Caco-2 (cell line): Measurements from ENCODE around the gene TDO2. TPM values are rescaled to one million over a fixed set of nuclear protein-coding genes. Genes with fewer than 3 reads are reported as not detected.

Experiments
- BruUV-seq: library from RNA; stranded (reverse); fragments of 400-500 nt; replicated peaks from 2 replicates; lab custom pipeline; 2021; lab: Mats Ljungman, UMichigan
- CTCF ChIA-PET: fragments of 300-600 bp; sonication (Branson Sonifier 250); formaldehyde crosslinking; loops from one replicate; lab custom pipeline; 2022; ENCODE audit warnings: antibody characterized with exemption; lab: Charles Lee
- POLR2A ChIA-PET: fragments of 300-600 bp; sonication (Branson Sonifier 250); formaldehyde crosslinking; loops from one replicate; lab custom pipeline; 2022; ENCODE audit warnings: antibody characterized with exemption; lab: Charles Lee
- DNase-seq, 2 experiments: peaks; one replicate each; pipeline versions ENCODE4 v3.0.0 to v3.0.0-alpha.2; 2020 to 2022
- H3K27me3 ChIP-seq: replicated peaks from 2 replicates; pipeline ENCODE4 v1.6.0; 2011; ENCODE audit warnings: low read length; ENCODE audit not compliant: control insufficient read depth, insufficient read depth
- H3K36me3 ChIP-seq: 2 replicates; pipeline ENCODE4 v1.5.1; 2011; ENCODE audit warnings: low read length; ENCODE audit not compliant: control insufficient read depth, insufficient read depth
- H3K4me1 ChIP-seq: fragments of 250-450 bp; sonication (Bioruptor Pico); 2 replicates; pipeline ENCODE4 v1.5.1; 2020; ENCODE audit warnings: mild to moderate bottlenecking
- H3K4me3 ChIP-seq: 2 replicates; pipeline ENCODE4 v1.5.1; 2011; ENCODE audit warnings: low read depth, mild to moderate bottlenecking, control low read depth, low read length
- H3K9me3 ChIP-seq: fragments of 250-450 bp; sonication (Bioruptor Pico); 2 replicates; pipeline ENCODE4 v1.5.1; 2020; ENCODE audit warnings: mild to moderate bottlenecking, moderate library complexity
- H3K27ac Mint-ChIP-seq: one replicate; pipeline ENCODE4 v1.8.0; 2022; ENCODE audit warnings: mixed read lengths; ENCODE audit not compliant: unreplicated experiment
- H3K27me3 Mint-ChIP-seq: one replicate; pipeline ENCODE4 v1.8.0; 2022; ENCODE audit warnings: mixed read lengths; ENCODE audit not compliant: insufficient read depth, unreplicated experiment
- H3K36me3 Mint-ChIP-seq: one replicate; pipeline ENCODE4 v1.8.0; 2022; ENCODE audit warnings: mild to moderate bottlenecking, mixed read lengths; ENCODE audit not compliant: insufficient read depth, unreplicated experiment
- H3K4me1 Mint-ChIP-seq: one replicate; pipeline ENCODE4 v1.8.0; 2022; ENCODE audit warnings: low read depth, mixed read lengths; ENCODE audit not compliant: unreplicated experiment
- H3K4me3 Mint-ChIP-seq: one replicate; pipeline ENCODE4 v1.8.0; 2022; ENCODE audit warnings: mild to moderate bottlenecking, moderate library complexity, mixed read lengths; ENCODE audit not compliant: unreplicated experiment
- H3K9me3 Mint-ChIP-seq: one replicate; pipeline ENCODE4 v1.8.0; 2022; ENCODE audit warnings: mixed read lengths; ENCODE audit not compliant: unreplicated experiment
- intact Hi-C: fragments of 100-400 bp; cut with micrococcal nuclease; formaldehyde crosslinking; loops from one replicate; pipeline ENCODE4 v1.10.0; 2022; ENCODE audit not compliant: unreplicated experiment
- total RNA-seq: library from RNA; stranded (reverse); gene quantifications from 2 replicates; pipeline ENCODE4 v1.2.3, GENCODE V29; 2022
- TF ChIP-seq, protein P1 (sequence below), 2 experiments: fragments of 200-600 bp in 1 of 2; IDR thresholded peaks; 1 replicate in 1 of 2; 2 replicates in 1 of 2; pipeline versions ENCODE4 v1.5.1 to v1.8.0; 2011 to 2022; ENCODE audit warnings: antibody characterized with exemption in 1 of 2, control low read depth in 1 of 2, inconsistent platforms in 1 of 2, low read depth in 1 of 2, low read length in 1 of 2, mild to moderate bottlenecking in 1 of 2, moderate library complexity in 1 of 2; ENCODE audit not compliant: insufficient read depth in 1 of 2, severe bottlenecking in 1 of 2, unreplicated experiment in 1 of 2

The TDO2 gene
- total RNA-seq, 1 experiment from 2014 or later, result 4.7 TPM

DNA sequence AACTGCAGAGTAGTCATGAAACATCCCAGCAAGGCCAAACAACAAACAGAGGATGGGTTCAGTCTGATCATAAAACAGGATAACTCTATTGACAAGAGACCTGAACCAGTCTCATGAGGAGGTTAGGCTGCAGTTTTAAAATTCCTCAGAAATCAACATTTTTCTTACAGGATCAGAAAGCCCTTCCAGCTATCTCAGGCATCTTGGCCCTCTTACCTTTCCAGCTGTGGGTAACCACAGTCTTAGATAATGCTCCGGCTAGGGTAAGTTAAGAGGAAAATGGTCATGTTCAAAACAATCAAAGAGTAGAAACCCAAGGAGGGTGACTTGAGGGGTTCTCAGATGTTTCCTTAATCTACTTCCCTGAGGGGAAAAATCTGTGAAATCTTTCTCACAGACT lies 45.0 kb downstream of the TDO2 start:
- POLR2A ChIA-PET, result no interaction called here

DNA sequence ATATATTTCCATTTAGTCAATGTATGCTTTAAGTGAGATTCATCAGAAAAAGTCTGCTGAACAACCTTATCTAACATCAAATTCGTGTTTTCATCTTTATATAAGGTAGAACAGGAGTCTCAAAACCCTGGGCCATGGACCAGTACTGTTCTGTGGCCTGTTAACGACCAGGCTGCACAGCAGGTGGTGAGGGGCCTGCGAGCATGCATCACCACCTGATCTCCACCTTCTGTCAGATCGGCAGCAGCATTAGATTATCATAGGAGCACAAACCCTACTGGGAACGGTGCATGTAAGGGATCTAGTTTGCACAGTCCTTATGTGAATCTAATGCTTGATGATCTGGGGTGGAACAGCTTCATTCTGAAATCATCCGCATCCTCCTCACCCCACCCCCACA lies 47.0 kb downstream of the TDO2 start:
- TF ChIP-seq, protein P1, sequence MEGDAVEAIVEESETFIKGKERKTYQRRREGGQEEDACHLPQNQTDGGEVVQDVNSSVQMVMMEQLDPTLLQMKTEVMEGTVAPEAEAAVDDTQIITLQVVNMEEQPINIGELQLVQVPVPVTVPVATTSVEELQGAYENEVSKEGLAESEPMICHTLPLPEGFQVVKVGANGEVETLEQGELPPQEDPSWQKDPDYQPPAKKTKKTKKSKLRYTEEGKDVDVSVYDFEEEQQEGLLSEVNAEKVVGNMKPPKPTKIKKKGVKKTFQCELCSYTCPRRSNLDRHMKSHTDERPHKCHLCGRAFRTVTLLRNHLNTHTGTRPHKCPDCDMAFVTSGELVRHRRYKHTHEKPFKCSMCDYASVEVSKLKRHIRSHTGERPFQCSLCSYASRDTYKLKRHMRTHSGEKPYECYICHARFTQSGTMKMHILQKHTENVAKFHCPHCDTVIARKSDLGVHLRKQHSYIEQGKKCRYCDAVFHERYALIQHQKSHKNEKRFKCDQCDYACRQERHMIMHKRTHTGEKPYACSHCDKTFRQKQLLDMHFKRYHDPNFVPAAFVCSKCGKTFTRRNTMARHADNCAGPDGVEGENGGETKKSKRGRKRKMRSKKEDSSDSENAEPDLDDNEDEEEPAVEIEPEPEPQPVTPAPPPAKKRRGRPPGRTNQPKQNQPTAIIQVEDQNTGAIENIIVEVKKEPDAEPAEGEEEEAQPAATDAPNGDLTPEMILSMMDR (IDR thresholded peaks at IDR 0.05; ENCODE audit: insufficient read depth in 1 of 2, low read depth in 1 of 2, low read length in 1 of 2, severe bottlenecking in 1 of 2, unreplicated experiment in 1 of 2), result no peak
- Mint-ChIP-seq H3K27me3 (no peaks in the 10 kb centered on the region), H3K36me3 (no peaks in the 10 kb centered on the region), H3K27ac (no peak overlapping the region), H3K9me3 (no peaks in the 10 kb centered on the region), H3K4me1 (peaks cover 23% of the 10 kb centered on the region), H3K4me3 (no peak overlapping the region)
- intact Hi-C loops, result no loop called here
- BruUV-seq, result no TSS peak
- ChIA-PET CTCF (no interaction called here), POLR2A (no interaction called here)
- Histone ChIP-seq H3K4me1 (peaks cover 38% of the 10 kb centered on the region), H3K27me3 (no peaks in the 10 kb centered on the region), H3K4me3 (no peak overlapping the region), H3K9me3 (no peaks in the 10 kb centered on the region; the same call in 1 of the 2 replicates), H3K36me3 (no peaks in the 10 kb centered on the region)
- no peak for DNase-seq

More for the DNA sequence above, 45.0 kb downstream of the TDO2 start:
- Mint-ChIP-seq H3K9me3 (no peaks in the 10 kb centered on the region), H3K27me3 (no peaks in the 10 kb centered on the region), H3K4me3 (no peak overlapping the region), H3K4me1 (peaks cover 13% of the 10 kb centered on the region), H3K27ac (no peak overlapping the region), H3K36me3 (no peaks in the 10 kb centered on the region)
- TF ChIP-seq, protein P1 (IDR thresholded peaks at IDR 0.05; ENCODE audit: insufficient read depth in 1 of 2, low read depth in 1 of 2, low read length in 1 of 2, severe bottlenecking in 1 of 2, unreplicated experiment in 1 of 2), result no peak
- BruUV-seq, result no TSS peak
- peaks cover 28% of the 10 kb centered on the region for H3K4me1 ChIP-seq
- H3K36me3 ChIP-seq, result no peaks in the 10 kb centered on the region
- intact Hi-C loops, result no loop called here
- DNase-seq, result no peak
- no peaks in the 10 kb centered on the region for H3K27me3 ChIP-seq
- no peak overlapping the region for H3K4me3 ChIP-seq
- CTCF ChIA-PET, result no interaction called here
- no peaks in the 10 kb centered on the region; the same call in 1 of the 2 replicates for H3K9me3 ChIP-seq

DNA sequence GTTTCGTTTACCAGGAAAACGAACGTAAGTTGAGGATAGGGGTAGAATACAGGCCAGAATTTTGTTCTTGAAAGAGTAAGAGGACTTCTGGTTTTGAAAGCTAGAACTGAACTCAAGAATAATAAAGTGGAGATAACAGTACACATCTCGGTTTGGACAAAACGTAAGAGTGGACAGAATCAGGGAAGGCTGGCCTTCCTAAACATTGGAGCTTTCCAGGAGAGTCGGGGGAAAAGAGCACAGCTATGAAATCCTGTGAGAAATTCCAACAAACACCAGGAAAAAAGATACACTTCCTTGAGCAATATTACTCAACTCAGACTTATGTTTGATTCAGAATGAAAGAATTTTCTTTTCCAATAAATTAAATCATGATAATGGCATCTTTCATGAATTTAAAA lies 49.0 kb downstream of the TDO2 start:
- H3K4me1 ChIP-seq, result peaks cover 38% of the 10 kb centered on the region
- Mint-ChIP-seq H3K27ac (peak overlapping the region; percentile 67), H3K36me3 (no peaks in the 10 kb centered on the region), H3K4me1 (peaks cover 21% of the 10 kb centered on the region), H3K9me3 (no peaks in the 10 kb centered on the region), H3K27me3 (no peaks in the 10 kb centered on the region), H3K4me3 (peak overlapping the region; percentile 59)
- no peaks in the 10 kb centered on the region for H3K27me3 ChIP-seq
- ChIA-PET CTCF (interaction anchor here (2.5 kb wide), 1 partner anchor 142 kb away, joined by 19 read pairs; no protein-coding TSS in a partner anchor), POLR2A (interaction anchor here (1.2 to 1.6 kb wide), 2 partner anchors 104 to 142 kb away, joined by 3 to 5 read pairs; no protein-coding TSS in a partner anchor)
- no TSS peak for BruUV-seq
- no peak overlapping the region for H3K4me3 ChIP-seq
- H3K9me3 ChIP-seq, result no peaks in the 10 kb centered on the region
- intact Hi-C loops, result loop anchor here (2.0 kb wide), 1 partner anchor 548 kb away; no protein-coding TSS in a partner anchor
- no peak for DNase-seq
- H3K36me3 ChIP-seq, result no peaks in the 10 kb centered on the region; the same call in 1 of the 2 replicates
- TF ChIP-seq, protein P1 (IDR thresholded peaks at IDR 0.05; ENCODE audit: insufficient read depth in 1 of 2, low read depth in 1 of 2, low read length in 1 of 2, severe bottlenecking in 1 of 2, unreplicated experiment in 1 of 2), result no peak
